DOHH2 (cell line): ENCODE measurements around the gene TAL2.
A peak's percentile ranks its signal among the peaks of the same experiment; 100 is the strongest.

ENCODE experiments used
- H3F3A ChIP-seq: fragments of 200-600 bp; sonication (generic), shearing (Covaris generic); 2 replicates; pipeline ENCODE4 v1.6.0; 2016; ENCODE audit warnings: antibody characterized with exemption, mild to moderate bottlenecking; ENCODE audit not compliant: control insufficient read depth, insufficient read depth
- H3K27ac ChIP-seq: fragments of 200-600 bp; sonication (generic); 2 replicates; pipeline ENCODE4 v1.5.1; 2014; ENCODE audit warnings: low read depth, mild to moderate bottlenecking, low read length, moderate library complexity
- H3K27me3 ChIP-seq: fragments of 200-600 bp; sonication (generic); 2 replicates; pipeline ENCODE4 v1.6.1; 2014; ENCODE audit warnings: mild to moderate bottlenecking, low read length, mixed read lengths; ENCODE audit not compliant: control insufficient read depth
- H3K36me3 ChIP-seq: fragments of 200-600 bp; sonication (generic); 2 replicates; pipeline ENCODE4 v1.6.1; 2014; ENCODE audit warnings: mild to moderate bottlenecking, low read length, moderate library complexity, mixed read lengths; ENCODE audit not compliant: control insufficient read depth
- H3K4me1 ChIP-seq: fragments of 200-600 bp; sonication (generic); 2 replicates; pipeline ENCODE4 v1.6.1; 2014; ENCODE audit warnings: mild to moderate bottlenecking, low read length, mixed read lengths; ENCODE audit not compliant: control insufficient read depth
- H3K4me2 ChIP-seq: fragments of 200-600 bp; sonication (generic); 2 replicates; pipeline ENCODE4 v1.6.0; 2014; ENCODE audit warnings: mild to moderate bottlenecking, low read length, moderate library complexity
- H3K4me3 ChIP-seq: fragments of 200-600 bp; sonication (generic); 2 replicates; pipeline ENCODE4 v1.5.1; 2014; ENCODE audit warnings: mild to moderate bottlenecking, low read length, mixed read lengths
- H3K79me2 ChIP-seq: fragments of 200-600 bp; sonication (generic); 2 replicates; pipeline ENCODE4 v1.6.1; 2014; ENCODE audit warnings: mild to moderate bottlenecking, low read length, mixed read lengths; ENCODE audit not compliant: control insufficient read depth
- H3K9me2 ChIP-seq: fragments of 200-600 bp; sonication (generic); replicated peaks from 2 replicates; pipeline ENCODE4 v1.6.1; 2014; ENCODE audit warnings: mild to moderate bottlenecking, low read length, mixed read lengths; ENCODE audit not compliant: control insufficient read depth
- H3K9me3 ChIP-seq: fragments of 200-600 bp; sonication (generic); 2 replicates; pipeline ENCODE4 v1.6.1; 2014; ENCODE audit warnings: antibody characterized with exemption, low read length, mixed read lengths; ENCODE audit not compliant: control insufficient read depth, insufficient read depth
- H4K20me1 ChIP-seq: fragments of 200-600 bp; sonication (generic); 2 replicates; pipeline ENCODE4 v1.6.0; 2014; ENCODE audit warnings: low read depth, mild to moderate bottlenecking, antibody characterized with exemption, low read length, moderate library complexity; ENCODE audit not compliant: control insufficient read depth, insufficient read depth
- CTCF ChIP-seq: fragments of 200-600 bp; sonication (generic); IDR thresholded peaks from one replicate; pipeline ENCODE4 v1.5.1; 2014; ENCODE audit warnings: antibody characterized with exemption, mild to moderate bottlenecking, low read depth, low read length; ENCODE audit not compliant: poor library complexity, severe bottlenecking
- EZH2phosphoT487 ChIP-seq: fragments of 200-600 bp; sonication (generic); IDR thresholded peaks from 2 replicates; pipeline ENCODE4 v1.6.1; 2017; ENCODE audit warnings: borderline replicate concordance, mild to moderate bottlenecking, antibody characterized with exemption, low read length, moderate library complexity, mixed read lengths

TAL2 gene

GRCh38 chr9:105647595-105648349, 14.5 kb upstream of the TAL2 start:
- Histone ChIP-seq H3K36me3 (no peaks in the 10 kb centered on the region), H3K4me2 (no peak overlapping the region), H4K20me1 (no peaks in the 10 kb centered on the region), H3K79me2 (no peaks in the 10 kb centered on the region), H3K9me3 (no peaks in the 10 kb centered on the region), H3K27me3 (no peaks in the 10 kb centered on the region), H3F3A (0 out of 2 replicates have a peak, but pooled peaks cover 2% of the 10 kb centered on the region), H3K27ac (no peak overlapping the region), H3K9me2 (no peaks in the 10 kb centered on the region), H3K4me1 (peaks cover 8% of the 10 kb centered on the region; the same call in 1 of the 2 replicates), H3K4me3 (no peak overlapping the region)
- no peak for TF ChIP-seq CTCF
- no peak for TF ChIP-seq EZH2phosphoT487

GRCh38 chr9:105651806-105652205, 10.5 kb upstream of the TAL2 start:
- Histone ChIP-seq H4K20me1 (no peaks in the 10 kb centered on the region), H3K9me3 (no peaks in the 10 kb centered on the region), H3K4me3 (no peak overlapping the region), H3F3A (0 out of 2 replicates have a peak, but pooled peaks cover 2% of the 10 kb centered on the region), H3K4me2 (no peak overlapping the region), H3K9me2 (no peaks in the 10 kb centered on the region), H3K27ac (no peak overlapping the region), H3K36me3 (no peaks in the 10 kb centered on the region), H3K27me3 (peaks cover 14% of the 10 kb centered on the region), H3K79me2 (no peaks in the 10 kb centered on the region), H3K4me1 (0 out of 2 replicates have a peak, but pooled peaks cover 7% of the 10 kb centered on the region)
- TF ChIP-seq CTCF (no peak), EZH2phosphoT487 (no peak)

GRCh38 chr9:105656131-105656921, 5.9 kb upstream of the TAL2 start:
- Histone ChIP-seq H3K27ac (no peak overlapping the region), H3K4me2 (peak overlapping the region; percentile 56), H4K20me1 (no peaks in the 10 kb centered on the region), H3K4me1 (peaks cover 14% of the 10 kb centered on the region), H3F3A (no peaks in the 10 kb centered on the region), H3K36me3 (no peaks in the 10 kb centered on the region), H3K9me3 (no peaks in the 10 kb centered on the region), H3K9me2 (no peaks in the 10 kb centered on the region), H3K27me3 (peaks cover 18% of the 10 kb centered on the region), H3K4me3 (peak overlapping the region; percentile 60), H3K79me2 (no peaks in the 10 kb centered on the region)
- no peak for TF ChIP-seq CTCF
- peak; percentile 80; the same call in 1 of the 2 replicates for TF ChIP-seq EZH2phosphoT487
